HT-29 (cell line): ENCODE results near the gene TMEM201. TPM values are rescaled to one million over a fixed set of nuclear protein-coding genes. Genes with fewer than 3 reads are reported as not detected.
"Not testable (repeated sequence)": the region's sequence is repeated elsewhere in the genome, so short reads cannot be mapped to it uniquely, and the experiment has no call there.

Source experiments
- DNase-seq: peaks from one replicate; pipeline ENCODE4 v3.0.0-alpha.2; 2015; ENCODE audit warnings: low spot score
- total RNA-seq: library from RNA; depleted of rRNA; stranded (reverse); fragments of >200 nt; shearing (Covaris generic); gene quantifications from 2 replicates; pipeline ENCODE4 v1.2.3, GENCODE V29; 2014

The TMEM201 gene
- total RNA-seq, 1 experiment from 2014 or later: 31.7 TPM

- DNase-seq: no peak
These were observed 30.4 kb downstream of the TMEM201 start for GRCh38 chr1:9618909-9619679.

DNA sequence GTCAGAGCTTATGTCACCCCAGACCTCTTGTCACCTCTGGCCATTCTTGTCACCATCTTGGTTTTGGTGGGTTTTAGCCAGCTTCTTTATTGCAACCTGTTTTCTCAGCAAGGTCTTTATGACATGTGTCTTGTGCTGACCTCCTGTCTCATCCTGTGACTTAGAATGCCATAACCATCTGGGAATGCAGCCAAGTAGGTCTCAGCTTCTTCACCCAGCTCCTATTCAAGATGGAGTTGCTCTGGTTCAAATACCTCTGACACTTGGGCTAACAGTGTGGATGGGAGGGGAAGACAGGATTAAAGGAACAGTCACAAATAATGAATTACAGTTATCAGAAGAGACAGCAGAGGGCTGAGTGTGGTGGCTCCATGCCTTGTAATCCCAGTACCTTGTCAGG, 32.3 kb downstream of the TMEM201 start:
- DNase-seq: no peak

DNA sequence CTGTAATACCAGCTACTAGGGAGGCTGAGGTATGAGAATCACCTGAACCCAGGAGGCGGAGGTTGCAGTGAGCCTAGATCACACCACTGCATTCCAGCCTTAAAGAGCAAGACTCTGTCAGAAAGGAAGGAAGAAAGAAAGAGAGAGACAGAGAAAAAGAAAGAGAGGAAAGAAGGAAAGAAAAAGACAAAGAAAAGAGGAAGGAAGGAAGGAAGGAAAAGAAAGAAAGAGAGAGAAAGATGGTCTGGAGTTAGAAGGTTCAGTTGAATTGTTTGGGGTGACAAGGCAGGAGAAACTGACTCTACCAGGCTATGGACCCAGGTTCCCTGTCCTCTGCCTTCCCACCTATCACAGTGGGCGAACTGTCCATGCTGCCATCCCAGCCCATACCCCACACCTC, 35.4 kb downstream of the TMEM201 start:
- no peak for DNase-seq

DNA sequence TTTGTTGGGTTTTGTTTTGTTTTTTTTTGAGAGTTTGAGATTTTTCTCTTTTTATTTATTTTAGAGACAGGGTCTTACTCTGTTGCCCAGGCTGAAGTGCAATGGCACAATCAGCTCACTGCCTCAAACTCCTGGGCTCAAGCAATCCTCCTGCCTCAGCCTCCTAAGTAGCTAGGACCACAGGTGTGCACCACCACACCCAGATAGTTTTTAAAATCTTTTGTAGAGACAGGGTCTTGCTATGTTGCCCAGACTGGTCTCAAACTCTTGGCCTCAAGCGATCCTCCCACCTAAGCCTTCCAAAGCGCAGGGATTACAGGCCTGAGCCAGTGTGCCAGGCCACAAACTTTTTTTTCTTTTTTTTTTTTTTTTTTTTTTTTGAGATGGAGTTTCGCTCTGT, 36.3 kb downstream of the TMEM201 start:
- DNase-seq: not testable (repeated sequence)

DNA sequence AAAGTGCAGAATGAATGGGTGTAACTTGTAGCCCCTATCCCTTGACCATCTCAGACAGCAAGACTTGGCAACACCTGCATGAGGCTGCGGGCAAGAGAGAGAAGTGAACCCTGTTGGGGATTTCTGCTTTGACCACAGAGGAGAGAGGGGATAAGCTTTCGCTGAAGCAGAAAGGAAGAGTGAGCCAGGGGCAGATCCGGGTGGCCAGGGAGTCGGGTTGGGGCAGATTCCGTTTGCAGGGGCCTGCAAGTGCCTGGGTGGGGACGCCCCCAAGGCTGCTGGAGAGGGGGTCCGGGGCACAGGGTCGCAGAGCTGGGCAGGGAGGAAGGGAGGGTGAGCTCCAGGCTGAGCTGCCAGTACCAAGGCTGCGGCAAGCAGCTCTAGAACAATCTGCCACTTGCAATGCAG, 37.5 kb downstream of the TMEM201 start:
- DNase-seq: no peak

DNA sequence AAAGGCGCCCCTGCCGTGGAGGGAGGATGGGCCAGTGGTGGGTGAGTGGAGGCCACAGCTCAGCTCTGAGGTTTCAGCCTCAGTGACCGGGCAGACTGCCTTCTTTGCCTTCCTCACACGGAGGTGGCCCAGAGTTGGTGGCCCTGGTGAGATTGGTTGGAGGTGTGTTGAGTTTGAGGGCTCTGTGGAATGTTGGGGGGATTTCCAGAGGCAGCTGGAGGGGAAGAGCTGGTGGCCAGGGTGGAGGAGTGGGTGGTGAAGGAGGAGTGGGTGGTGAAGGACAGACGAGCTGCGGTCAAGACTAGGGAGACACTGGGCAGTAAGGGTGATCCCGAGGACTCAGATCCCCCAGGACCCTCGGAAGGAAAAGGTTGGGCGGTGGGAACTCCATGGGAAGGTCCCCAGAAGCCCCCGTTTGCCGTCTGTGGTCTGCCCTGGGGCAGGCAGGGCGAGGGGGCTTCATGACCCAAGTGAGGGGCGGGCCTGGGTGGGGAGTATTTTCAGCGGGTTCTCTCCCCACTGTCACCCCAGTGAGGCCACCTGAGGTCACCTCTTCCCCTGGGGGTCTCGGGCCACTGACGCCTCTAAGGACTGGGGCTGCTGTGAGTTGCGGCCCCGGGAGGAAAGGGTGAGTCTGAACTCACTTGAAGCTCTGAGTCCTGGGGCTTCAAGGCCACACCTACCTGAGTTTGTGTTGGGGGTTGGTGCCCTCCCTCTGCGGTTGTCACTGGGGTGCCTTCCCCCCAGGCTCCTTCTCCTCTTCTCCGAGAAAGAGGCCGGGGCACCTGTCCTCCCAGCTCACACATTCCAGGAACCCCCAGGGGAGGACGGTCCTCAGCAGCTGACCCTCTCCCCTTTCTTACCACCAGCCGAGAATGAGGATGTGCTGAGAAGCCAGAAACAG, 40.1 kb downstream of the TMEM201 start:
- DNase-seq: no peak

- no peak for DNase-seq
These were observed 40.9 kb downstream of the TMEM201 start for GRCh38 chr1:9629445-9630201.

DNA sequence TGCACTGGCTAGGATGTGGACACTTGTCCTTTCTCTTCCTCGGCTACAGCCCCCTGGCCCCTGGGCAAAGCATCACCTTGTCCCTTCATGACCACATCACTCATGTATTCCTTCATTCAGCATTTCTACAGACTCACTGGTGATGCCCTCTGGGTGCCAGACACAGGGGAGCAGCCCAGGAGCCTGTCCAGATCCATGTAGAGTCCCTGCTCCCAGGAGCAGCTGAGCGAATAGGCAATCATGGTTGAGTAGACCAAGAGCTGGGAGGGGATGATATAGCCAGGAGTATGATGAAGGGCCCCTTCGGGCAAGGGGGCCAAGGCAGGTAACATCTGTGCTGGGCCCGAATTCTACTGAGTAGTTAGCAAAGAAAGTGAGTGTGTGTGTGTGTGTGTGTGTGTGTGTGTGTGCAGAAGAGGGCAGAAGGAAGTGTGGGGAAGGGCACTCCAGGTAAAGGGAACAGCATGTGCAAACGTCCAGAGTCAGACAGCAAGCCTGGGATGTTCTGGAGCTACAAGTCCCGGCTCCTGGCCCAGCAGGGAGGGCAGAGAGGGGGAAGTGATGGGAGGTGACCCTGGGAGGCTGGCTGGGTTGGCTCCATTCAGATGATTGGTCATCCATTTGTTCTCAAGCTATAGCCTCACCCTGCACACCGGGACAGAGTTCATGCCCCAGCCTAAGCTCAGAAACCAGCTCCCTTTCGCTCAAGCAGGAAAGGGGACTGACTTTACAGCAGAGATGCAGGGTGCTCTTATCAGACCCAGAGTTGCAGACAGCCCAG, 41.8 kb downstream of the TMEM201 start:
- DNase-seq: no peak

- no peak for DNase-seq
These were observed 42.9 kb downstream of the TMEM201 start for GRCh38 chr1:9631613-9632012.

GRCh38 chr1:9633493-9633892, 44.8 kb downstream of the TMEM201 start:
- no peak for DNase-seq

DNA sequence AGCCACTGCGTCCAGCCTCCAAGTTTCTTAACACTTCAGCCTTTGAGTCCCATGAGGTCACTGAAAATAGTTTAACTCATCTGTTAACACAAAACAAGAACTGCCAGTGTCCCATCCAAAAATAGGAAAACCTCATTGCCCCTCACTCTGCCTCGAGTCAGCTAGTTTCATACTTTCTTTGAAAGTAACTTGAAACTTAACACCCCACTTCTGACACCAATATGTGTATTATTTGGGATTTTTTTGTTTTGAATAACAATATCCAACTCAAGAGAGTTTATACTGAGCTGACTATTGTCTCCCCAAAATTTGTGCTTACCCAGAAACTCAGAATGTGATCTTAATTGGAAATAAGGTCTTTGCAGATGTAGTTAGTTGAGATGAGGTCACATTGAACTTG, 45.9 kb downstream of the TMEM201 start:
- no peak for DNase-seq

DNA sequence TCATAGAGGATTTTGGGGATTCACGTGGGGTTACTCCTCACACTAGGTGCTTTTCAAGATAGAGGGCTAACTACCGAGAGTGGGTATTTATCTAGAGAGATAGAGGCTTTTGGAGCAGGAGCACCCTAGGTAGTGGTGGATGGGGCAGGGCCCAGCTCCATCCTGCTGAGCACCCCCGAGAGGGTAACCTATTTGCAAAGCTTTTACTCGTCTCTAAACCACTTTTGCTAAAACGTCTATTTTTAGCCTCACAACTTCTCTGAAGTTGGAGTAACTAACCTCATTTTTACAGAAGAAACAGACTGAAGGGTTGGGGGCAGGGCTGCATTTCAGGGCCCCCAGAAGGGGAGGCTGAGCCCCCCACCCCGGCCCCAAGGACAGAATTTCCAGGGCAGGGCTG, 50.5 kb downstream of the TMEM201 start:
- DNase-seq: no peak

- DNase-seq: no peak
These were observed 54.9 kb downstream of the TMEM201 start for GRCh38 chr1:9643351-9644256.

- DNase-seq: no peak
These were observed 57.3 kb downstream of the TMEM201 start for GRCh38 chr1:9646037-9646436.

- DNase-seq: no peak
These were observed 59.5 kb downstream of the TMEM201 start for GRCh38 chr1:9648171-9648570.

GRCh38 chr1:9649769-9650168, 61.1 kb downstream of the TMEM201 start:
- DNase-seq: no peak

DNA sequence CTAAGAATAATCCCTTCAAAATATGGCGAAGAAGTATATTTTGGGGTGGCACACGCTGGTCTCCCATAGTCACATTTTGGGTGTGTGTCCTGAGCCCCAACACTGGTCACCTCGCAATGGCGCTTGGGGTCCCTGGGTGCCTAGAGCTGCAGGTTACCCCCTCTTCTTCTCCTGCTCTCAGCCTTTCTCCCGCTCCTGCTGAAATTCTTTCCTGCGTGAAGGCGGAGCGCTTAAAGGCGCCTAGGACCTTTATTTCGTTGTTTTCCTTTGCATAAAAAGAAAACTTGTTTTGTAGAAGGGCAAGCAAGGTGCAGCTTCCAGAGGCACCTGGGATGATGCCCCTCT, 62.5 kb downstream of the TMEM201 start:
- no peak for DNase-seq

GRCh38 chr1:9651565-9652378, 63.1 kb downstream of the TMEM201 start, which contains the start of gene PIK3CD:
Gene PIK3CD (plus strand): TSS chr1:9651731. CDS start chr1:9710456, 58,725 bp downstream.
- DNase-seq: no peak
